Stimulated activated CD4-positive, alpha-beta T cell treated with anti-CD3 and anti-CD28 coated beads, TNF-alpha, amount 100 ng/mL, for 4 hours (primary cell): ENCODE data around the gene IER3.

Source experiments
- DNase-seq, 3 experiments: peaks; one replicate each; pipeline ENCODE4 v3.0.0-alpha.2; 2020; ENCODE audit warnings: low read depth in 3 of 3

IER3 gene, protein sequence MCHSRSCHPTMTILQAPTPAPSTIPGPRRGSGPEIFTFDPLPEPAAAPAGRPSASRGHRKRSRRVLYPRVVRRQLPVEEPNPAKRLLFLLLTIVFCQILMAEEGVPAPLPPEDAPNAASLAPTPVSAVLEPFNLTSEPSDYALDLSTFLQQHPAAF

DNA sequence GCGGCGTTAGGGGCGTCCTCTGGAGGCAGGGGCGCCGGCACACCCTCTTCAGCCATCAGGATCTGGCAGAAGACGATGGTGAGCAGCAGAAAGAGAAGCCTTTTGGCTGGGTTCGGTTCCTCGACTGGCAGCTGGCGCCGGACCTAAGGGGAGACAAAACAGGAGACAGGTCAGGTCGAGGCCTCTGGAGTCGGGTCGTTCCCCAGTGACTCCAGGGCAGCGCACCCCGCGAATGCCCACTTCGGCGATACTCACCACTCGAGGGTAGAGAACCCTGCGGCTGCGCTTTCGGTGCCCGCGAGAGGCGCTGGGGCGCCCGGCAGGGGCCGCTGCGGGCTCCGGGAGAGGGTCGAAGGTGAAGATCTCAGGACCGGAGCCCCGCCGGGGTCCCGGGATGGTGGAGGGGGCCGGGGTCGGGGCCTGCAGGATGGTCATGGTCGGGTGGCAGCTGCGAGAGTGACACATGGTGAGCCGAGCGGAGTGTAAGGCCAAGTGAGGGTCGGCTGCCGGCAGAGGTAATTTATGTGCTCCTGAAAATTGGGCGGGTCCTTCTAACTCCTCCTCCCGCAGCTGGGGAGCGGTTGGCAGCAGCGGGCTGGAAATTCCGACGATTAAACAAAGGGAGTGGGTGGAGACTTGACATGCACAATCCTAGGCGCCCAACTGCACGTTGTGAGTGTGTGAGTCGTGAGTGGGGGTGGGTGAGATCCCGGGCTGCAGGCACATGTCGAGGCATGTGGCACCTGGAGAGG, at the start of gene IER3:
IER3 (minus strand) TSS at position 494 of the 752 bp plus-strand sequence; CDS start at position 465, 29 bp downstream.
- DNase-seq: peak; percentile 84 to 86 (median 86)

DNA sequence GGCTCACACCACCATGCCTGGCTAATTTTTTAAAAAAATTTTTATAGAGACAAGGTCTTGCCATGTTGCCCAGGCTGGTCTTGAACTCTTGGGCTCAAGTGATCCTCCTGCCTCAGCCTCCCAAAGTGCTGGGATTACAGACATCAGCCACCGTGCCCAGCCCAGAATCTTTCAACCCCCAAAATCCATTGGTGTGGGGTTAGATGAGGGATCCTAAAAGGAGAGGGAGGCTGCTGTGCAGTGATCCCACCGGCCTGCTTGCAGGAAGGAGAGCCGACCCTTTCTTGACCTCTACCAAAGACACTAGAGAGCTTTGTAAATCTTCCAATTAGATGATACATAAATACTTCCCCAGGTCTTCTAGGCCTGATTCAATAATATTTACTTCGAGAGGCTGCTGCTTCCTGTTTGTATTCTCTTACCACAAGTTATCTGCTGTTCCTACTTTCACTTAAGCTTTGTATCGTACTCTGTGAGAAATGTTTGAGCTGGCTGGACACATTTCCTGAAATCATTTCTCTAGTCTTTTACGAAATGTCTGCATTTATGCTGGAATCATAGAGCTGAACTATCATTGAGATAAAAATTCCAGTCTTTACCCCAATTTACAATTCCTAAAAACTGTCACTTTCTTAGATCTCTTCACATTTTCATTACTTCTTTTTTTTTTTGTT, 49.3 kb upstream of the IER3 start:
- no peak for DNase-seq

DNA sequence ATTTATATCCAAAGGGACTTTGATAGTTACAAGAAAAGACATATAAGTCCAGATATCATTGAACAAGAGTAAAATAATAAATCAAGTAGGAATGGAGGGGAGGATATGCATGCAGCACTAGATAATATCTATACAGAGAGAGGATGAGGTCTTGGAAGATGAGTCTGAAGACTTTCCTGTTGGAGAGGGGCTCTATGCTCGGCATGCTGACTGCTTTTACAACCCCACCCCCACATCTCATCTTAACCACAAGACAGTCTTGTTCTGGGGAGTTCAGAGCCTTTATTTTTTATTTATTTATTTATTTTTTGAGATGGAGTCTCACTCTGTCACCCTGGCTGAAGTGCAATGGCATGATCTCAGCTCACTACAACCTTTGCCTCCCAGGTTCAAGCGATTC, 48.4 kb upstream of the IER3 start:
- no peak for DNase-seq

DNA sequence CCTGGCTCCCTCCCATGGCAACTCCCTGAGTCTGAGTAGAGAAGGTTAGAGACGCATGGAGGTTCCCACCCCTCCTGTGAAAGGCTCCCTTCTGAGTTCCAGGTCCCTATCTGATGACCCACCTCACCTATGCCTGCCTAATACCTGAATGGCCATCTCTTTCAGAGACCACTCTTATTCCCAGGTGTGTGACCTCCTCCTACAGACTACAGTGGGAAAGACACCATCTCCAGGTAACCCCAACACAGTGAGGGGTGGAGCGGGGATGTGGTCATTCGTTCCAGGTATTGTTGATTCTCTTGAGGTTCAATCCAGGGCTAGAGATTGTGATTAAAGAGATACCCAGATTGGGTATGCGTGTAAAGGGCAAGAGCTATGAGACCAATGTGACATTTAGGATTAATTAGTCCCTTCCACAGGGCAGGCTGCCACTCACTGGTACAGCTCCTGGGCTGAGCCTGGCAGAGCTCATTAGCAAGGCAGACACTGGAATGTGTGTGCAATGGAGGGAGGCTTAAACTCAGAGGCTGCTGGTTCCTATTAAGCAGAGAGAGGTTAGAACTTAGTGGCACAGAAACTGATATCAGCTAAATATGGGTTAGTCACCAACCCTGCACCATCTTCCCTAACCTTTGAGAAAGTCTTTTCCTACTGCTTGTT, 46.5 kb upstream of the IER3 start:
- no peak for DNase-seq

DNA sequence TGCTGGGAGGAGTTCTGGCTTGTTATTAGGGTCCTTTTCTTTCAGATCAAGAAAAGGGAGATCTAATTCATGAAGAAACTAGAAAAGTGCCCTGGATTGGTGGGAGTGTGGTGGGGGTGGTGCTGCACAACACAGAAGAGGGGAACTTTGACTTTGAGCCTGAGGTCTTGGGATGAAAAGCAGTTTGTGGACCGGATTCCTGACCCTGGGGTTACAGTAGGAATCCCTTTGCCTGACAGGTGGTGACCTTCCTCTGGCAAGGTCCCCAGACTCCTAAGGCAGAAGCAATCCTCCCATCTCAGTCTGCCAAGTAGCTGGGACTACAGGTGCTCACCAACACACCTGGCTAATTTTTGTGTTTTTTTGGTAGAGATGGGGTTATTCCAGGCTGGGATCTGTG, 45.3 kb upstream of the IER3 start:
- no peak for DNase-seq

DNA sequence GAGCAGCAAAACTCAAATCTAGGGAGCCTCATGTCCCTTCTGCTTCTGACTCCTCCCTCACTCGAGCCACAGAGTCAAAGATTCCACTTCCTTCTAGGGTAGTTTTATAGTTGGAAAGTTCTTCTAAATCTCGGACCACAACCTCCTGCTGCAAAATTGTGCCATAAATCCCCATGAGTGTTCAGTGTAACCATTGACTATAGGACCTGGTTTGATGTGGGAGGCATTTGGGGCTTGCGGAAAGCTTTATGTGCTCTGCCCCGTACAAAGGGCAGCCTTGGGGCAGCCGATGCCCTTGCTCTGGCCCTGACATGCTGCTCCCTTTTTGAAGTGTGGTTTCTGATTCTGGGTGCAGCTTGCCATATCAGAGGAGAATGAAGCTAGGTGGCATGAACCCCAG, 43.6 kb upstream of the IER3 start:
- DNase-seq: no peak

DNA sequence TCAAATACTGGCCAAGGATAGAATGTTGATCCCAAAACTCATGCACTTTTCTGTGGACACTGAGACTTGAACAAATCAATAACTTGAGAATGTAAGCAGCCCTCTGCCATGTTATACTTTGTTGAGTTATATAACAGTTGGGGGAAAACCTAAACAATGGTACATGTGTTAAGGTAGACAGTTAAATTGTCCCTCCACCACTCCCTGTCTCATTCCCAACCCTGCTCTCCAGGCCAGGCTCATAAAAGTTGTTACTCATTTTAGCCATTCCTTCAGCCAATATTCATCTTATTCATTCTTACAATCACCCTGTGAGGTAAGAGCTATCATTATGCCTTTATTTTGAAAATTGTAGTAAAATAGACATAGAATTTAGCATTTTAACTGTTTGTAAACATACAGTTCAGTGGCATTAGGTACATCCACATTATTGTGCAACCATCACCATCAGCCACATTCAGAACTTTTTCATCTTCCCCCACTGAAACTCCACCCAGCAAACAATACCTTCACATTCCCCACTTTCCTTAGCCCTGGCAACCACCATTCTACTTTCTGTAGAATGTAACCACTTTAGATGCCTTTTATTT, 38.2 kb upstream of the IER3 start:
- DNase-seq: no peak

DNA sequence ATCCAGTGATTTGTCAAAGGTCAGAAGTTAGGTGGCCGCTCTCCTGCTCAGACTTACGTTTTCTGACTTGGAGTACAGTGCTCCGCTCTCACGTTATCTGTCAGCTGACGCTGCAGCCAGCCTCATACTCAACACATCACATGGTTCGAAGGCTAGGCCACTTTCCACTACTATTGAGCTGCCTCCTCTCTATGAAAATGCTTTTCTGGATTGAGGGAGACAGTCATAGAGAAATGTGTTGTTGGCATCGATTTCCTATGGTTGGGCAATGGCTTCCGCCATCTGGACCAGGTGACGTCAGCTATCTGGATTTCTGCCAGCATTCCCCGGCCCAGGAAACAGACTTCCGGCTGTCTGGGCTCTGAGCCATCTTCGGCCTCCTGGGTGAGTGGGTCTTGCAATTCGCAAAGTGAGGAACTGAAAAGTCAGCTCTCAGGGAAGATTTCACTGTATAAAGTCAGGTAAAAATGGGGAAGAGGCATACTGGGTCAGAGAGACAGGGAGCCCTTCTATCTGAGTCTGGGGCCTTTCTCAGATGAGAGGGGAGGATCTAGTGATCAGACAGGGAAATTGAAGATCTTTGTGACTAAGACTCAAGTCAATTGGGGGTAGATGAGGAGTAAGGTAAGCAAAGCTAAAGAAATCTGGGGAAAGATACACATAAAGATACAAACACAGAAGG, 37.5 kb upstream of the IER3 start:
- DNase-seq: no peak

DNA sequence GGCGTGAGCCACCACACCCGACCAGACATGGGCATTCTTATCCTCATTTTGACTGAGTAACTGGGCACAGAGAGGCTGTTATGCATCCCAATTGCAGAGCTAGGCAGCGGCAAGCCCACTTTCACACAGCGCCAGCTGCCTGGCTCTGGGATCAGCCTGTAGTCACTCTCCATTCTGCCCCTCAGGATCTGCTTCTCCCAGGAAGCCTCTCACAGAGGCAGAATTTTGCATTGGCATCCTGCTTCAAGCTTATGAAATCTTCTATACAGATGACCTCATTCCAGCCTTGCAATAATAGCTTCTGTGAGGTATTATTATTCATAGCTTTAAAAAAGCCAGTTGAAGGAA, 37.0 kb upstream of the IER3 start:
- no peak for DNase-seq

DNA sequence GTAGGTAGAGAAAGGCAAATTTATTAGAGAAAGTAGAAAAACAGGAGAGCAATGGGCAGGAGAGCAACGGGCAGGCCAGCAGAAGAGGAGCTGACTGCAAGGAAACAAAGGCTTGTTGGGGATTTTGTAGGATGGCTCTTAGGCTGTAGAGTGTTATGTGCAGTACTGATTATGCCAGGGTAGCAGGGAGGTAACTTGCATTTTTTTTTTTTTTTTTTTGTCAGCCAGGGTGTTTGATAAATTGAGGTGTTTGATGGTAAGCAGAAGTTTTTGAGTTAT, 36.2 kb upstream of the IER3 start:
- DNase-seq: no peak

DNA sequence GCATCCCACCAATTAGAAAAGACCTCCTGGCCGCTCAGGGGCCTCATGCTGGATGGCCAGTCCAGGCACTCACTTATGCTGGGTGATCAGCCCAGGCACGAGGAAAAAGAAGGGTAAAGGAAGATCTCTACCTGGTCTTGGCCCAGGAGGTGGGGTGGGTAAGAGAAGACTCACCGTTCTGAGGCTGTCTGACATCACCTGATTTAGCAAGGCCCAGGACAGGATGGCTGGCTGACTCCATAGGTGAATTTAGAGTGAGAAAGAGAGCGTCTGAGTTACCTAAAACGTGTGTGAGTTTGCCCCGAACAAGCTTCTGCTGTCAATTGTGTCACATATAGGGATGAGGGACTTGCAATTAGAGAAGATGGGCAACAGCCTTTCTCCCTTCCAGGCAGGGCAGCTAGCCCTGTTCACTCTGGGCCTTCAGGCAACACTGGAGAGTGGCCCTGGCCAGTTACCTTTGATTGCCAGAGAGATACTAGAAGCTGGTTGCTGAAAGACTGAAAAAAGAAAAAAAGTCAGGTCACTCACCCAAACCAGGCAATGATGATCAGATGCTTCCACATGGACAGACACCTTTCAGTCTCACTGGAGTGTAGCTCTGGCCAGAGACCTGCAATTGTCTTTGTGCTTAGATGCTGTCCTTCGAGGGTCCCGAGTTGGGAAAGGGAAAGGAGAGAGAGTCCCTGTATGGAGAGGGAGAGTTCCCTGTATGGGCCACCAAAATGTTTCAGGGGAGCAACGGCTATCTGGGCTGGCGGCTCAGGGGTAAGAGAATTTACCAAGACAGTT, 35.7 kb upstream of the IER3 start:
- DNase-seq: no peak

DNA sequence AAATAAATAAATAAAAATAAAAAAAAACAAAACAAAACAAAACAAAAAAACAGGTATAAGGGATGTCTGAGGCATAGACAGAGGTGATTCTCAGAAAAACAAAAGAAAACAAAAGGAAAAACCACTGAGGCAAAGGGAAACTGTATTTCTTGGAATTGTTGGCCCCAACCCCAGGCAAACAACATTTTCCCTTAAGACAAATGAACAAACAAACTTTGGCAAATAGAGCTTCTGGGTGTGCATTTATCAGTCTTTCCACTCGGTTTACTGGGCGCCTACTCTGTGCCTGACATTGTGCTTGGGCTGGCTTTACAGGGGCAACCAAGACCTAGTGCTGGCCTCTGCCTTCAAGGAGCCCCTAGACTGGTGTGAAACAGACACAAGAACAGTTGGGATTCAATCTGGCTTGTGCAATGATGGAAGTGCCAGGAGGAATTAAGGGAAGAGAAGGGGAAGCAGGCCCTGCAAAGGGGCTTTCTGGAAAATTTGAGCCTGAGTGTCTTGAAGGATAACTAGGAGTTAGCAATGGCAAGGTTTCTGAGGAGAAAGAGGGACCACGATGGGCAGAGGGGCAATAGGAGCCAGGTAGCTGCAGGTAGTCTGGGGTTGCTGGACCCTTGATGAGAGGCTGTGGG, 33.8 kb upstream of the IER3 start:
- DNase-seq: no peak

DNA sequence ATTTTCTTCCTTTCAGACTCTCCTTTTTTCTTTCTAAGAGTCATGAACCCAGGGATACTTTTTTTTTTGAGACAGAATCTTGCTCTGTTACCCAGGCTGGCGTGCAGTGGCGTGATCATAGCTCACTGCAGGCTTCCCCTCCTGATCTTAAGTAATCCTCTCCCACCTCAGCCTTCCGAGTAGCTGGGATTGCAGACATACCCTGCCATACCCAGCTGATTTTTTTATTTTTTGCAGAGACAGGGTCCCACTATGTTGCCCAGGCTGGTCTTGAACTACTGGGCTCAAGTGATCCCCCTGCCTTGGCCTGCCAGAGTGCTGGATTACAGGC, 32.8 kb upstream of the IER3 start:
- DNase-seq: no peak

DNA sequence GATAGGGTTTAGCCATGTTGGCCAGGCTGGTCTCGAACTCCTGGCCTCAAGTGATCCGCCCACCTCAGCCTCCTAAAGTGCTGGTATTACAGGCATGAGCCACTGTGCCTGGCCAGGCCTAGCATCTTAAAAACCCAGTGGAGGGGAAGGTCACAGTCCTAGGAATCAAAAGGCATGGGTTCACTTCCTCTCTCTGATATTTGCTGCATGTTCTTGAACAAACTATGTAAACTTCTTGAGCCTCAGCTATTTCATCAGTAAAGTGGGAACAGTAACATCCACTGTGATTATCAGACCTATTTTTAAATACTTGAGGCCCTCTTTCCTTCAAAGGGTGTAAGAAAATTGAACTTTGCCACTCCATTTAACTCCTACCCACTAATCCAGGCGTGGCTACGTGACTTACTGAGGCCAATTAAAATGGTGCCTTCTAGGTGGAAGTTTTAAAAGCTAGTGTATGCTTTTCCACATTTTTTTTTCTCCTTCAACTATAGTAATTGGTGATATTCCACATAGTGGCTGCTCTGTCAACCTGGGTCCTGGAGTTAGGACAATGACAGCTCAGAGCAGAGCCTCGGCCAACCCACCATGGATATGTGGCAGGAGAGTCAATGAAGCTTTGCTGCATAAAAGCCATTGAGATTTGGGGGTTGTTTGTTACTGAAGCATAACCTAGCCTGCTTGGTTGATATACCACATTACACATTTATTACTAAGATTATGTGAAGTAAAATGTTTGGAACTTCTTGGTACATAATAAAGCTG, 32.2 kb upstream of the IER3 start:
- no peak for DNase-seq

DNA sequence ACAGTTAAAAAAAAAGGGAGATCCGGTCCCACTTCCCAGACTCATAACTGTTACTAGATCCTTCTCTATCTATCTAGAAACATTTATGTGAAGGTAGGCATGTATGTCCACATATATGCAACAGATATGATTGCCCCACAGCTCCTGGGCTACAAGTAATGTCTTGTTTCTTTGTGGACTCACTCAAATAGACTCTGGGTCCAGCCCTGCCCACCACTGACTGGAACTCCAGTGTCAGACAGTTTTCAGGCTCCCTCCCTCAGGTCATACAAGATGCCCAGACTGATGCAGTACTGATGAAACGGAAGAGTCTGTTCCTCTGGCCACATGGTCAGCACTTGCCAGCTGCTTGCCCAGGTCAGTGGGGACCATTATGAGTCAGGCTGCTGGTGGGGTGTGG, 30.8 kb upstream of the IER3 start:
- DNase-seq: no peak

DNA sequence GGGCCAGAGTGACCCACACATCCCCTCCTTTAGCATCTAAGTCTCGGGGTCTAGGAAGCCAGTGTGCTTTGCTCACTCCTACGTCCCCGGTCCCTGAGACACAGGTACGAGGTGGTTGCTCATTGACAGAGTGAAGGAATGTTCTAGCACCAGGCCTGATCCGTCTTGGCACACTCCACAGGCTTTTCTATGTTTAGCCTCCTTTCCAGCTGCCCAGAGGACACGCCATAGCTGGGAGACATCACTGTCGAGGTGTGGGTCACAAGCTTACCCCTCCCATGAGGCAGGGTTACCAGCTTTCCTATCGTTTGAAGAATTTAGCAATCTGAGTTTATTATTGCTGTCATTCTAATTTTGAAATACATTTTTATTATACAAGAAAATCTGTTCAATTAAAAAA, 30.4 kb upstream of the IER3 start:
- DNase-seq: no peak

DNA sequence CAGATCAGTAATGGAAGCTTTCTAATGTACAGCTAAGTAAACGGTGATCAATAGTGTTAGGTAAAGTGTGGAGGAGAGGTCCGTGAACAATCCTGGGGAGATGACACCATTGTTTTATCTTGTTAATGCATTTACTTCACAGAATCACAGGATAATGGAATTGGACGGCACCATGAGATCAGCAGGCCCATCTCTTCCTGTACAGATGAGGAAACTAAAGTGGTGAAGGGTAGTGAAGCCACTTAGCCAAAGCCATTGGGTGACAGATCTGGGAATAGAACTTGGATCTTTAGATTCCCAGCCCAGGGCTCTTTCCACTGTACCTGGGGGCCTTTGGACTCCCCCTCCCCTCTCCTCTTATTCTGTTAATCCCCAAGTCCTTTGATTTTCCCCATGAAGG, 26.2 kb upstream of the IER3 start:
- no peak for DNase-seq

DNA sequence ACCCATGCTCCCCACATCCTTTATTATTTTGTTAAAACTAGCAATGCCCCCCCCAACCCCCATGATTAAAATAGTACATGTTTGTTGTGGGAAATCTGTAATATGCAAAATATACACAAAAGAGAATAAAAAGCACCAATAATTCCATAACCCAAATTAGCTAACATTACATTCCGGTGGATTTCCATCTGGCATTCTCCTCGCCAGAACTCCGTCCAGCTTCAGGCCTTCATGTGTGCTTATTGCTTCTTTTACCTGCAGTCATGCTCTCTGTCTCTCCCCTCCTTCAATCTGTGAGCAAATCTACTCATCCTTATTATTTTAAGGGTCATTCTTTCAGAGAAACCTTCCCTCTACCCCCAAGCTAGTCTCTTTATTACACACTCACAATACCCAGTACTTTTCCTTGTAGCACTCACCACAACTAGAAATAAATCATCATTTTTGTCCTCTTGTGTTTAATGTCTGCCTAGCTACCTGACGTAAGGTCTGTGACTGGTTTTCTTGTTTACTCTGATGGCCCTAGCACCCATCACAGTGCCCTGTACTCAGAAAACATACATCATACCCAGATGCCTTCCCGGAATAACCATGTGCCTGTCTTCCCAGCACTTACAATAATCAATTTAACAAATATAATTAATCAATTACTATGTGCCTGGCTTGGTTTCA, 25.6 kb upstream of the IER3 start:
- no peak for DNase-seq

DNA sequence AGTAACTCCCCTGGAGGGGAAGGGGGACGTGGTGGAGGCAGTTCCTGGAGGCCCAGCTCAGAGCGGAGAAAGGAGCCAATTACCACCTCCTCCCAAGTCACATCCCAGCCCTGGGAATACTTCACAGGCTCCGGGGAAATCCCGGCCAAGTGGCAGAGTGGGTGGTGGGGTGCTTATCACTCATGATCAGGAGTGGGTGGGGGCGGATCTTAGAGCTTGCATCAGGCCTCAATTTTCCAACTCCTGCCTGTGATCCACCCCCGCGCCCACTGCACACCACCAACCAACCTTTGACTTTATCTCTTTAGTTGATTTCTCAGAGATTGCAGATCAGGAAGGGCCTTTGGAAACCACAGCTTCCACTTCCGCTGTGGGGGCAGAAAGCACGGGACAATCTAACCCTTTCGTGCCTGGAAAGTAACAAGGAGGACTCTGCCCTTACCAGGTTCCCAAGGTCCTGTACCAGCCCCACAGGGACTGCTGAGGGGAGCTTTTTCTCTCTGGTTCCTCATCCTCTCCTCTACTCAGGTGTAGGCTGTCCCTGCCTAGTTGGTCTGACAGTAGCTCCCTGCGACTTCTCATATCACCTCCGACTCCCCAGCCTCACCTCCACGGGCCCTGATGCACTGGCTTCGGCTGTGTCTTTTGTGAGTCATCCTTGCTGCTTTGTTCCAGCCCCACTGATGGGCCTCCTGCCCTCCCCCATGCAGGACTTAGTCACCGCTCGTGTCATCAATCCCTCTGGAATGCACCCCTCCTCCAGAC, 24.9 kb upstream of the IER3 start:
- peak; percentile 60 to 81 (median 80) for DNase-seq
